HepG2 (cell line): ENCODE results near the gene EGLN2. TPM values are rescaled to one million over a fixed set of nuclear protein-coding genes. Genes with fewer than 3 reads are reported as not detected.

Experiments
- BCLAF1 ChIP-seq: fragments of 450-650 bp; IDR thresholded peaks from 2 replicates; pipeline ENCODE4 v1.6.1; 2017; ENCODE audit warnings: mild to moderate bottlenecking
- EEA1 ChIP-seq: sonication (generic); formaldehyde crosslinking; IDR thresholded peaks from 2 replicates; pipeline ENCODE4 v1.5.1; 2020; ENCODE audit warnings: mild to moderate bottlenecking, missing genetic modification reagents, borderline replicate concordance
- EP300 ChIP-seq, 3 experiments: sonication (generic) in 1 of 3; formaldehyde crosslinking in 1 of 3; IDR thresholded peaks; 2 replicates each; pipeline versions ENCODE4 v1.5.1 to v1.6.1; 2011 to 2020; ENCODE audit warnings: low read depth in 2 of 3, low read length in 2 of 3, borderline replicate concordance in 1 of 3, improper control_type of control experiment in 1 of 3, mild to moderate bottlenecking in 1 of 3, missing genetic modification reagents in 1 of 3, moderate library complexity in 1 of 3
- ERF ChIP-seq: IDR thresholded peaks from 2 replicates; pipeline ENCODE4 v1.6.1; 2018; ENCODE audit warnings: missing biosample characterization, missing genetic modification reagents
- FOXK1 ChIP-seq: sonication (generic); formaldehyde crosslinking; IDR thresholded peaks from 2 replicates; pipeline ENCODE4 v1.4.0; 2020; ENCODE audit warnings: low read depth, missing genetic modification reagents, borderline replicate concordance
- GABPA ChIP-seq, 2 experiments: IDR thresholded peaks; 2 replicates each; pipeline ENCODE4 v1.6.1; 2011 to 2016; ENCODE audit warnings: low read depth in 2 of 2, low read length in 1 of 2, missing biosample characterization in 1 of 2, missing genetic modification characterization in 1 of 2
- GATA4 ChIP-seq: sonication (generic); IDR thresholded peaks from 2 replicates; pipeline ENCODE4 v1.6.1; 2016; ENCODE audit warnings: antibody characterized with exemption, low read depth, borderline replicate concordance
- HNRNPLL ChIP-seq: fragments of 200-400 bp; formaldehyde crosslinking; IDR thresholded peaks from 2 replicates; pipeline ENCODE4 v1.6.1; 2017; ENCODE audit warnings: mild to moderate bottlenecking, low read depth, low read length; ENCODE audit not compliant: poor library complexity, severe bottlenecking
- IRF1 ChIP-seq: sonication (generic); formaldehyde crosslinking; IDR thresholded peaks from 2 replicates; pipeline ENCODE4 v1.4.0; 2020; ENCODE audit warnings: low read depth, mild to moderate bottlenecking, missing genetic modification reagents
- NONO ChIP-seq, 2 experiments: fragments of 450-650 bp in 1 of 2; sonication (generic) in 1 of 2; formaldehyde crosslinking in 1 of 2; IDR thresholded peaks in 1 of 2; conservative IDR thresholded peaks in 1 of 2; 2 replicates each; pipeline versions ENCODE4 v1.6.1 to v1.8.0; 2017 to 2022; ENCODE audit warnings: mild to moderate bottlenecking in 1 of 2, missing genetic modification reagents in 1 of 2, moderate library complexity in 1 of 2
- RORA ChIP-seq: sonication (generic); formaldehyde crosslinking; IDR thresholded peaks from 2 replicates; pipeline ENCODE4 v1.5.0; 2020; ENCODE audit warnings: mild to moderate bottlenecking, missing genetic modification reagents, moderate library complexity
- SIN3A ChIP-seq: IDR thresholded peaks from 2 replicates; pipeline ENCODE4 v1.6.1; 2011; ENCODE audit warnings: low read depth, mild to moderate bottlenecking, control low read depth, low read length, borderline replicate concordance
- SNAPC5 ChIP-seq: sonication (generic); formaldehyde crosslinking; IDR thresholded peaks from 2 replicates; pipeline ENCODE4 v1.8.1; 2023; ENCODE audit warnings: mild to moderate bottlenecking, missing genetic modification reagents, borderline replicate concordance
- TBX2 ChIP-seq: sonication (generic); formaldehyde crosslinking; IDR thresholded peaks from 2 replicates; pipeline ENCODE4 v1.5.0; 2020; ENCODE audit warnings: missing genetic modification reagents, mild to moderate bottlenecking, borderline replicate concordance
- TOE1 ChIP-seq: sonication (generic); formaldehyde crosslinking; IDR thresholded peaks from 2 replicates; pipeline ENCODE4 v1.4.0; 2020; ENCODE audit warnings: mild to moderate bottlenecking, missing genetic modification reagents
- YEATS2 ChIP-seq: sonication (generic); formaldehyde crosslinking; IDR thresholded peaks from 2 replicates; pipeline ENCODE4 v1.4.0; 2020; ENCODE audit warnings: missing genetic modification reagents, borderline replicate concordance
- ZBTB33 ChIP-seq: sonication (generic); formaldehyde crosslinking; IDR thresholded peaks from 2 replicates; pipeline ENCODE4 v1.4.0; 2020; ENCODE audit warnings: missing genetic modification reagents
- ZKSCAN8 ChIP-seq: IDR thresholded peaks from 2 replicates; pipeline ENCODE4 v1.6.1; 2016; ENCODE audit warnings: borderline replicate concordance, missing genetic modification reagents, missing compliant biosample characterization
- ZNF510 ChIP-seq: sonication (generic); formaldehyde crosslinking; IDR thresholded peaks from 2 replicates; pipeline ENCODE4 v1.4.0; 2020; ENCODE audit warnings: low read depth, mild to moderate bottlenecking, missing genetic modification reagents
- ZNF557 ChIP-seq: sonication (generic); formaldehyde crosslinking; IDR thresholded peaks from 2 replicates; pipeline ENCODE4 v1.4.0; 2020; ENCODE audit warnings: missing genetic modification reagents
- ZNF589 ChIP-seq: sonication (generic); formaldehyde crosslinking; conservative IDR thresholded peaks from 2 replicates; pipeline ENCODE4 v1.8.0; 2022; ENCODE audit warnings: mild to moderate bottlenecking, moderate library complexity, missing genetic modification reagents
- polyA plus RNA-seq, 8 experiments: library from polyadenylated mRNA; depleted of rRNA in 3 of 8; stranded (reverse) in 7 of 8; unstranded in 1 of 8; fragments of >200 nt; fragmentation: Illumina TruSeq in 4 of 8; extraction: Trizol in 4 of 8; gene quantifications; 2 replicates each; pipeline versions ENCODE4 v1.2.1 to v1.2.3, GENCODE V29; 2011 to 2016; ENCODE audit warnings: low read depth in 4 of 8, missing spikeins in 1 of 8, mixed read lengths in 1 of 8; ENCODE audit not compliant: insufficient read depth in 1 of 8
- total RNA-seq, 5 experiments: library from RNA; depleted of rRNA; stranded (reverse); fragments of >200 nt; fragmentation: Illumina TruSeq; extraction: Trizol; gene quantifications; 2 replicates each; pipeline ENCODE4 v1.2.3, GENCODE V29; 2016; ENCODE audit warnings: low read depth in 1 of 5

The EGLN2 gene
- total and polyA plus RNA-seq, 2 of the 13 experiments (the other 11 are each of a cell fraction or from before 2014, with no cell fraction given), result 16.5 to 40.8 TPM

- no peak for TF ChIP-seq ZBTB33
- peak; percentile 91; the same call in 1 of the 2 replicates for TF ChIP-seq TBX2
- peak; percentile 57; the same call in 1 of the 2 replicates for TF ChIP-seq ZKSCAN8 (CRISPR knock-in tag)
- TF ChIP-seq EP300 (IDR thresholded peaks at IDR 0.05; ENCODE audit: low read depth in 2 of 2, low read length in 2 of 2), result peak; percentile 78 to 86; a peak in 3 of 4 replicates
- TF ChIP-seq EP300 (CRISPR knock-in tag; IDR thresholded peaks at IDR 0.05; ENCODE audit: borderline replicate concordance), result peak; percentile 81
- TF ChIP-seq SIN3A, result no peak
- no peak for TF ChIP-seq EEA1 (CRISPR knock-in tag)
- peak; percentile 65; the same call in 1 of the 2 replicates for TF ChIP-seq ZNF557 (CRISPR knock-in tag)
- peak; percentile 33; the same call in 1 of the 2 replicates for TF ChIP-seq GATA4
- TF ChIP-seq RORA (CRISPR knock-in tag), result no peak
- TF ChIP-seq NONO (IDR thresholded peaks at IDR 0.05), result no peak
- TF ChIP-seq NONO (CRISPR knock-in tag; conservative IDR thresholded peaks at IDR 0.05), result no peak
- TF ChIP-seq YEATS2 (CRISPR knock-in tag), result peak; percentile 51; the same call in 1 of the 2 replicates
- peak; percentile 80 for TF ChIP-seq ERF (CRISPR knock-in tag)
- TF ChIP-seq FOXK1 (CRISPR knock-in tag), result peak; percentile 87; the same call in 1 of the 2 replicates
- TF ChIP-seq HNRNPLL, result no peak
- no peak for TF ChIP-seq SNAPC5 (CRISPR knock-in tag)
- TF ChIP-seq BCLAF1, result no peak
- TF ChIP-seq GABPA (IDR thresholded peaks at IDR 0.05; ENCODE audit: low read depth, low read length), result no peak
- peak; percentile 46; the same call in 1 of the 2 replicates for TF ChIP-seq GABPA (CRISPR knock-in tag; IDR thresholded peaks at IDR 0.05; ENCODE audit: low read depth)
- no peak for TF ChIP-seq ZNF589 (CRISPR knock-in tag)
- TF ChIP-seq IRF1 (CRISPR knock-in tag), result no peak
- TF ChIP-seq TOE1 (CRISPR knock-in tag), result no peak
- 0 out of 2 replicates have a peak, but pooled peaks have one; percentile 66 for TF ChIP-seq ZNF510 (CRISPR knock-in tag)
Observed at GRCh38 chr19:40831502-40832430, 32.8 kb downstream of the EGLN2 start (continued).
